Erythroblast (primary cell): Measurements from ENCODE around the gene KCNC3.

Experiments
- GATA1 ChIP-seq: IDR thresholded peaks from 2 replicates; pipeline ENCODE4 v1.6.1; 2011; ENCODE audit warnings: low read depth, mild to moderate bottlenecking, control low read depth, low read length, moderate library complexity
- POLR2A ChIP-seq: IDR thresholded peaks from 2 replicates; pipeline ENCODE4 v1.6.1; 2011; ENCODE audit warnings: mild to moderate bottlenecking, low read length

GRCh38 chr19:50276370-50277063, 52.7 kb downstream of the KCNC3 start:
- no peak for TF ChIP-seq POLR2A
- TF ChIP-seq GATA1 = no peak
